ENCODE data around the gene EIF3D. TPM values are rescaled to one million over a fixed set of nuclear protein-coding genes. Genes with fewer than 3 reads are reported as not detected.

EIF3D gene
- total and polyA plus RNA-seq, 5 donors from 2014 or later = 147 to 269 (median 192) TPM

DNA sequence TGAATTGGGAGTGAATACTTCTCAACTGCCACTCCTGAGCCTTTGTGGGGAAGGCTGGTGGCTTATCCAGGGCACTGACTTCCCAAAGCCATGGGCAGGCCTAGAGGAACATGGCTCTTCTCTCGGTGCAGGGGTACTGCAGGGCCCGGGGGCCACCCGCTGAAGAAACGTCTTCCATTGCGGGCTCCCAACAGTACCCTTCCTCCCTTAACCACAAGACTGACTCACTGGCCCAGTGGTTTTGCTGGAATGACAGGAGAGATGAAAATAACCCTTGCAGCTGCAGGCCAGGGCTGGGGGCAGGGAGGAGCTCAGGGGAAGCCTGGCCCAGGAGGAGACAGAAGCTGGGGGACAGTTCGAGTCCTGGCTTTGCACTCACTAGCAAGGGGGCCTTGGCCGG is 61.0 kb downstream of the EIF3D start:
- H3K36me3 ChIP-seq (ENCODE audit: control insufficient read depth, insufficient read depth, low read length) = peaks cover 6% of the 10 kb centered on the region
- ATAC-seq (ENCODE audit: low read depth in 2 of 2) (no peak), DNase-seq (no peak)
- Mint-ChIP-seq H3K27ac (peak overlapping the region in 2 of 3 donors; percentile 20 to 65), H3K4me1 (peaks cover 4 to 23% (median 8%) of the 10 kb centered on the region in 4 donors), H3K36me3 (peaks cover 9% of the 10 kb centered on the region), H3K9me3 (no peaks in the 10 kb centered on the region), H3K27me3 (no peaks in the 10 kb centered on the region), H3K4me3 (no peak overlapping the region)
- no peaks in the 10 kb centered on the region for H3K9me3 ChIP-seq (ENCODE audit: control insufficient read depth in 2 of 2, low read length in 2 of 2)
- peaks cover 16% of the 10 kb centered on the region for H3K4me1 ChIP-seq (ENCODE audit: control insufficient read depth, insufficient read depth, low read length, poor library complexity, severe bottlenecking)
- H3K27me3 ChIP-seq (ENCODE audit: control insufficient read depth, insufficient read depth, low read length) = no peaks in the 10 kb centered on the region
- H3K4me3 ChIP-seq (ENCODE audit: low read depth, low read length) = no peak overlapping the region
- no peak overlapping the region for H3K27ac ChIP-seq (ENCODE audit: insufficient read depth, low read length, poor library complexity, severe bottlenecking)

DNA sequence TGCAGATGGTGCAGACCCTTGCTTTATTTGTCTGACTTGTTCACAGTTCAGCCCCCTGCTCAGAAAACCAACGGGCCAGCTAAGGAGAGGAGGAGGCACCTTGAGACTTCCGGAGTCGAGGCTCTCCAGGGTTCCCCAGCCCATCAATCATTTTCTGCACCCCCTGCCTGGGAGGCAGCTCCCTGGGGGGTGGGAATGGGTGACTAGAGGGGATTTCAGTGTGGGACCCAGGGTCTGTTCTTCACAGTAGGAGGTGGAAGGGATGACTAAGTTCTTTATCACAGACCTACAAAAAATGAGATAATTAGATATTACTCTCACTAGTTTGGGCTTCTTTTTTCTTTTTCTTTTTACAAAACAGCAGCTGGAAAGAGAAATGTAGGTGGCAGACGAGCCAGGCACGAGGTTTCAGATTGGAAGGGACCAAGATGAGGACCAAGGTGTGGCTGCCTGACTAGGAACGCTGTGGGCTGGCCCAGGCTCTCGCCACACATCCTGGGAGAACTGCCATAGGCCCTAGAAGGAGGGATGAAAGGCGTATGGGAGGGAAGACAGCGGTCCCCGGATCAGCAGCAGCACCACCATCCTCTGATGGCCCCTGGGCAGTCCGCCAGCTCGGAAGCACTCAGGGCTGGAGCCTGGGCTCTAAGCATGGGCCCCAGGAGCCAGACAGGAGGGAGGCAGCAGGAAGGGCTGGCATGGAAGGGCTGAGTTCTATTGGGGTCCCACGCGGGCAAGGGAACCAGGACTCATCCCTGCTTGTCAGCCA is 61.7 kb downstream of the EIF3D start:
- no peaks in the 10 kb centered on the region for H3K9me3 Mint-ChIP-seq
- H3K27me3 ChIP-seq (ENCODE audit: control insufficient read depth, insufficient read depth, low read length) = no peaks in the 10 kb centered on the region
- H3K27ac Mint-ChIP-seq = peak overlapping the region; percentile 77 to 85 (median 82)
- no peak overlapping the region for H3K4me3 Mint-ChIP-seq
- no peak for DNase-seq
- H3K36me3 Mint-ChIP-seq = peaks cover 4% of the 10 kb centered on the region
- no peaks in the 10 kb centered on the region for H3K27me3 Mint-ChIP-seq
- peaks cover 16% of the 10 kb centered on the region for H3K4me1 ChIP-seq (ENCODE audit: control insufficient read depth, insufficient read depth, low read length, poor library complexity, severe bottlenecking)
- H3K9me3 ChIP-seq (ENCODE audit: control insufficient read depth in 2 of 2, low read length in 2 of 2) = no peaks in the 10 kb centered on the region
- H3K4me3 ChIP-seq (ENCODE audit: low read depth, low read length) = no peak overlapping the region
- ATAC-seq (ENCODE audit: low read depth in 2 of 2) = no peak
- no peak overlapping the region for H3K27ac ChIP-seq (ENCODE audit: insufficient read depth, low read length, poor library complexity, severe bottlenecking)
- H3K36me3 ChIP-seq (ENCODE audit: control insufficient read depth, insufficient read depth, low read length) = peaks cover 3% of the 10 kb centered on the region
- peaks cover 6 to 23% (median 8%) of the 10 kb centered on the region in 4 donors for H3K4me1 Mint-ChIP-seq

DNA sequence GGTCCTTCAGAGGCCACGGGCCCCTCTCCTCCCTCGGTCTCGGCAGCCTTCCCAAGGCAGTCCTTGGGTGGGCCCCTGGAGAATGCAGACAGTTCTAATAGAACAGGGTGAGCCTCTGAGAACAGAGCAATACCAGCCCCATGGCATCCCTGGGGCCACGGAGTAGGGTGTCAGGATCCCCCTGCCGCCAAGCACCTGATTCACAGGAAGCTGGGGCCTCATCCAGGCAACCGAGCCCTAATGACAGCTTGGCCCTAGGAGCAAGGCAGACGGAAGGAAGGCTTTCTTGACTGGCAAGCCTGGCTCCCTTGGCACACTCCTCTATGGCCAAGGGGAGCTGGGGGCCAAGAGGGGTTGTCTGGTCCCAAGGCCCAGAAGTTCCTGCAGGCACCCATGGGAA is 62.7 kb downstream of the EIF3D start:
- Mint-ChIP-seq H3K36me3 (no peaks in the 10 kb centered on the region), H3K27ac (peak overlapping the region in 2 of 3 donors; percentile 36 to 54), H3K9me3 (no peaks in the 10 kb centered on the region), H3K27me3 (no peaks in the 10 kb centered on the region), H3K4me3 (no peak overlapping the region), H3K4me1 (peaks cover 6 to 23% (median 8%) of the 10 kb centered on the region in 4 donors)
- no peak overlapping the region for H3K4me3 ChIP-seq (ENCODE audit: low read depth, low read length)
- ATAC-seq (ENCODE audit: low read depth in 2 of 2) (no peak), DNase-seq (no peak)
- no peaks in the 10 kb centered on the region for H3K9me3 ChIP-seq (ENCODE audit: control insufficient read depth in 2 of 2, low read length in 2 of 2)
- H3K4me1 ChIP-seq (ENCODE audit: control insufficient read depth, insufficient read depth, low read length, poor library complexity, severe bottlenecking) = peaks cover 16% of the 10 kb centered on the region
- no peak overlapping the region for H3K27ac ChIP-seq (ENCODE audit: insufficient read depth, low read length, poor library complexity, severe bottlenecking)
- H3K36me3 ChIP-seq (ENCODE audit: control insufficient read depth, insufficient read depth, low read length) = peaks cover 3% of the 10 kb centered on the region
- no peaks in the 10 kb centered on the region for H3K27me3 ChIP-seq (ENCODE audit: control insufficient read depth, insufficient read depth, low read length)

DNA sequence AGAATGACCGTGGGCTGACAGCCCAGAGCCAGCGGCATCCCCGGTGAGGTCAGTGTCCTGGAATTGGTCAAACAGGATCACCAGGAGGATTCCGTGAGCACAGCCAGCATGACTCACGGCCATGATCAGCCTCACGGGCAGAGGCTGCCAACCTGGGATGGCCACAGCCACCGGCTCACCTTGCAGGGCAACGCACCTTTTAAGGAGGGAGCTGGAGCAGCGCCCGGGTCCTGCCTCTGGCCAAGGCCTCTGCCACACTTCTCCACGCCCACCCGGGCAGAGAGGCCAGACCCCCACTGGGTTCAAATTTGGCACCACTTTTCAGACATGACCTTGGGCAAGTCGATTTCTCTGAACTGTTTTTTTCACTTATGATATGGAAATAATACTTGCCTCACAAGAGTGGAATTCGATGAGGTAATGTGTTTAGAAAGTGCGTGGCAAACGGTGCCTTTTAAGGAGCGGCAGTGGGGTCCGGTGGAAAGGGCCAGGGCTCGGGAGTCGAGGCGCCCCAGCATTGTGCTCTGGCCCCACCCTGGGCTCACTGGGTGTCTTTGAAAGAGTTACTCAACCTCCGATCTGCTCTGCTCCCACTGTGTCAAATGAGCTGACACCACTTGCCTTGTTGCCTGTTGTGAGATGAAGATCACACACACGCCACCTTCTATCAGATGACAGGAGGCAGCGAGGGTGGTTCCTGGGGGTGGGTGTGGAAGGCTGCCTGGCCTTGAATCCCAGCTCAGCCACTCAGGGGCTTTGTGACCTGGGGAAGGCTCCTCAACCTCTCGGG is 63.5 kb downstream of the EIF3D start:
- no peak for ATAC-seq (ENCODE audit: low read depth in 2 of 2)
- Mint-ChIP-seq H3K36me3 (no peaks in the 10 kb centered on the region), H3K27ac (no peak overlapping the region), H3K4me3 (no peak overlapping the region), H3K9me3 (no peaks in the 10 kb centered on the region), H3K4me1 (peaks cover 5 to 25% (median 7%) of the 10 kb centered on the region in 4 donors), H3K27me3 (no peaks in the 10 kb centered on the region)
- H3K4me1 ChIP-seq (ENCODE audit: control insufficient read depth, insufficient read depth, low read length, poor library complexity, severe bottlenecking) = peaks cover 14% of the 10 kb centered on the region
- H3K9me3 ChIP-seq (ENCODE audit: control insufficient read depth in 2 of 2, low read length in 2 of 2) = no peaks in the 10 kb centered on the region
- H3K27ac ChIP-seq (ENCODE audit: insufficient read depth, low read length, poor library complexity, severe bottlenecking) = no peak overlapping the region
- H3K36me3 ChIP-seq (ENCODE audit: control insufficient read depth, insufficient read depth, low read length) = no peaks in the 10 kb centered on the region
- H3K4me3 ChIP-seq (ENCODE audit: low read depth, low read length) = no peak overlapping the region
- no peak for DNase-seq
- H3K27me3 ChIP-seq (ENCODE audit: control insufficient read depth, insufficient read depth, low read length) = no peaks in the 10 kb centered on the region

DNA sequence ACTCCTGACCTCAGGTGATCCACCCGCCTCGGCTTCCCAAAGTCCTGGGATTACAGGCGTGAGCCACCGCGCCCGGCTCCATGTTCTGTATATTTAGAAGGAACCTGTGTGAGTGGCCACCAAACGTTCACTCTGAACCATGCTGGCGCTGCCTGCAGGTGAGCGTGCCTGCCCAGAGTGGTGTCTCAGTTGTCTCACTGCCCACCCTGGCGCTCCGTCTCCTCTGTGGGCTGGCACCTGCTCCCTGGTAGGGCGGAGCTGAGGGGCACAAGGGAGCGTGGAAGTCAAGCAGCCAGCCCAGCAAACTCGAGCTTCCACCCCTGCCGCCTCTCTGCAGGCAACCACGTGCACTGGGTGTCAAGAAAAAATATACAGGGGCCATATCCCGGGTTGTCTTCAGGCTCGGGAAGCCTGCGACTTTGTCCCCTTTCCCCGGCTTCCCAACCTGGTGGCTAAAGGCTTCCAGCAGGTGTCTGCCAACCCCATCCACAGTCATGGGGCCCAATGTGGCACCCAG is 64.2 kb downstream of the EIF3D start:
- Histone ChIP-seq H3K27ac (ENCODE audit: insufficient read depth, low read length, poor library complexity, severe bottlenecking) (no peak overlapping the region), H3K4me1 (ENCODE audit: control insufficient read depth, insufficient read depth, low read length, poor library complexity, severe bottlenecking) (peaks cover 8% of the 10 kb centered on the region), H3K36me3 (ENCODE audit: control insufficient read depth, insufficient read depth, low read length) (no peaks in the 10 kb centered on the region), H3K9me3 (ENCODE audit: control insufficient read depth in 2 of 2, low read length in 2 of 2) (no peaks in the 10 kb centered on the region), H3K4me3 (ENCODE audit: low read depth, low read length) (no peak overlapping the region), H3K27me3 (ENCODE audit: control insufficient read depth, insufficient read depth, low read length) (no peaks in the 10 kb centered on the region)
- Mint-ChIP-seq H3K4me1 (peaks cover 0 to 18% (median 2%) of the 10 kb centered on the region in 4 donors), H3K27me3 (no peaks in the 10 kb centered on the region), H3K4me3 (no peak overlapping the region), H3K36me3 (no peaks in the 10 kb centered on the region), H3K9me3 (no peaks in the 10 kb centered on the region), H3K27ac (no peak overlapping the region)
- DNase-seq = no peak
- no peak for ATAC-seq (ENCODE audit: low read depth in 2 of 2)

DNA sequence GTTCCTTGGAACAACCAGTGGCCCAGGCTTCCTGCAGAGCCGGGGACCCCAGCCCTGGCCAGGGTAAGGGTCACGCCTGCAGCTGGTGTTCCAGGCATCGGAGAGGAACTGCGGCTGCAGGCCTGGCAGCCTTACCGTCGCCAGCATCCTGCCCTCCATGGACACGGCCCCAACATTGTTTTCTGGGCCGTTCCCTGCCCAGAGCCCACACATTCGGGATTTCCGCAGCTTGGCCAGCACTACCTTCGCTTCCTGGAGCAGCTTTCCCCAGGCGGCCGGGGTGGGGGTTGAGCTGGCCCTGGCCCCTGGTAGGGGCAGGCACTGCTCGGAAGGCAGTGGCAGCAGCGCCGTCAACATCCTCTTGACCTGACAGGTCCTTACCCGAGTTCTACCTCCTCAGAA is 65.2 kb downstream of the EIF3D start:
- peaks cover 0 to 13% (median 1%) of the 10 kb centered on the region in 4 donors for H3K4me1 Mint-ChIP-seq
- ATAC-seq (ENCODE audit: low read depth in 2 of 2) (no peak), DNase-seq (no peak)
- H3K36me3 Mint-ChIP-seq = no peaks in the 10 kb centered on the region
- Histone ChIP-seq H3K4me1 (ENCODE audit: control insufficient read depth, insufficient read depth, low read length, poor library complexity, severe bottlenecking) (peaks cover 8% of the 10 kb centered on the region), H3K27me3 (ENCODE audit: control insufficient read depth, insufficient read depth, low read length) (no peaks in the 10 kb centered on the region), H3K9me3 (ENCODE audit: control insufficient read depth in 2 of 2, low read length in 2 of 2) (no peaks in the 10 kb centered on the region), H3K4me3 (ENCODE audit: low read depth, low read length) (no peak overlapping the region), H3K36me3 (ENCODE audit: control insufficient read depth, insufficient read depth, low read length) (no peaks in the 10 kb centered on the region), H3K27ac (ENCODE audit: insufficient read depth, low read length, poor library complexity, severe bottlenecking) (no peak overlapping the region)
- no peak overlapping the region for H3K4me3 Mint-ChIP-seq
- no peaks in the 10 kb centered on the region for H3K27me3 Mint-ChIP-seq
- H3K27ac Mint-ChIP-seq = no peak overlapping the region
- H3K9me3 Mint-ChIP-seq = no peaks in the 10 kb centered on the region

DNA sequence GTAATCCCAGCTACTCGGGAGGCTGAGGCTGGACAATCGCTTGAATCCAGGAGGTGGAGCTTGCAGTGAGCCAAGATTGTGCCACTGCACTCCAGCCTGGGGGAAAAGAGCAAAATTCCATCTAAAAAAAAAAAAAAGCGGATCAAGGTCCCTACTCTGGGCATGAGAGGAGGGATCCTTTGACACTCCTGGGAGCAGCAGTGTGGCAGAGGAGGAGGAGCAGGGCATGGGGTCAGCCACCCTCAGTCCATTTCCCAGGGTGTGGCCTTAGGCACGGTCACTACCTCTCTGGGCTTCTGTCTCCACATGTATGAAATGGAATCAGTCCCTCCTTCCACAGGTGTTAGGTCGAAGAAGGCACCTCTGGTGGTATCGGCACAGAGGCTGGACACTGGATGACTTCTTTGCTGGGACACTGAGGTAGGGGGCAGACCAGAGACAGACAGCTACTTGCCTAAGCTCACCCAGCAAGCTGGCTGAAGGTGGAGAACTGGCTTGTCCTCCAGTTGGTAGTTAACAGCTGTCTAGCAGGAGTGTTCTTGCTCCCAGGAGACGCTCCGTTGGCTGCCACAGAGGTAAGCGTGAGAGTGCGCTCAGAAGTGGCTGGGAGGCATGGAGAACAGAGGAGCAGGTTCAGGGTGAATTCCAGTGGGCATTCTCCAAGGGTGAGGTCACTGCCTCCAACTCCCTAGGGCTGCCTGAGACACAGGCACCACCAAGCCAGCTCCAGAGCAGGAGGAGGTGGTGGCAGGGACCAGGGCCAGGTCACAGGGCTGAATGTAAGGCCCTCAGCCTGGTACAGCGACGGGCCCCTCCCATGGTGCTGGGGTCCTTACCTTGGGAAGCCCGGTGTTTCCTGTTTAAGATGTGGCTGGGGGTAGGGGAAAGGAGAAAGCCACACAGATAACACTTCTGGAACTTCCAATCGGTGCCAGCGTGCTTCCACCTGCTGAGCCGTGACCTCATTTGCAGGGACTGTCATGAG is 67.0 kb downstream of the EIF3D start:
- no peak for ATAC-seq (ENCODE audit: low read depth in 2 of 2)
- Mint-ChIP-seq H3K27ac (peak overlapping the region in 1 of 3 donors; percentile 38), H3K27me3 (no peaks in the 10 kb centered on the region), H3K9me3 (no peaks in the 10 kb centered on the region), H3K4me1 (peaks cover 0 to 9% (median 1%) of the 10 kb centered on the region in 4 donors), H3K4me3 (no peak overlapping the region), H3K36me3 (no peaks in the 10 kb centered on the region)
- Histone ChIP-seq H3K4me1 (ENCODE audit: control insufficient read depth, insufficient read depth, low read length, poor library complexity, severe bottlenecking) (peaks cover 6% of the 10 kb centered on the region), H3K9me3 (ENCODE audit: control insufficient read depth in 2 of 2, low read length in 2 of 2) (no peaks in the 10 kb centered on the region), H3K27ac (ENCODE audit: insufficient read depth, low read length, poor library complexity, severe bottlenecking) (no peak overlapping the region), H3K36me3 (ENCODE audit: control insufficient read depth, insufficient read depth, low read length) (no peaks in the 10 kb centered on the region), H3K4me3 (ENCODE audit: low read depth, low read length) (no peak overlapping the region), H3K27me3 (ENCODE audit: control insufficient read depth, insufficient read depth, low read length) (no peaks in the 10 kb centered on the region)
- DNase-seq = no peak
